ENCODE measurements around the gene PEX3.

Gene PEX3

DNA sequence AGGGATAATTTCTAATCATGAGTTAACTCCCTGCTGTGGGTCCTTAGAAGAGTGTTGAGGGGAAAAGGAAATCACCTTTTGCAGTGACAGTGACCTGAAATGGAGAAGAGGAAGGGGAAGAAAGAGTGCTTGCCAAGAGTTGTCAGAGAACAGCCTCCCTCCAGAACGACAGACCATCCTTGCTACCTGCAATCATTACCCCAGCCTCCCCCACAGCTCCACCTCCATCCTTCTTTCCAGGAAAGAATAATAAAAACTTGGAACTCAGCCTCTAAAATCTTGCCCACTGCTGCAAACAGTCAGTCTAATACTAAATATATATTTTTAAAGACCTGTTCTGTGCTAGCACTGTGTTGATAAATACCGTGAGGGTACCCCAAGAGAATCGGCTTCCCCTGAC lies 89.6 kb downstream of the PEX3 start:
- DNase-seq, result no peak
